Osteocyte (in vitro differentiated cells): ENCODE measurements around the gene GK2. TPM values are rescaled to one million over a fixed set of nuclear protein-coding genes. Genes with fewer than 3 reads are reported as not detected.

Experiments
- DNase-seq: peaks from one replicate; pipeline ENCODE4 v3.0.0; 2021; ENCODE audit warnings: mixed read lengths; ENCODE audit not compliant: unreplicated experiment; ENCODE audit errors: extremely low spot score
- H3K27ac Mint-ChIP-seq: one replicate; pipeline ENCODE4 v1.8.0; 2021; ENCODE audit warnings: mild to moderate bottlenecking, mixed read lengths; ENCODE audit not compliant: unreplicated experiment
- H3K27me3 Mint-ChIP-seq: one replicate; pipeline ENCODE4 v1.8.0; 2021; ENCODE audit warnings: mixed read lengths; ENCODE audit not compliant: unreplicated experiment
- H3K36me3 Mint-ChIP-seq: one replicate; pipeline ENCODE4 v1.8.0; 2021; ENCODE audit warnings: mixed read lengths; ENCODE audit not compliant: unreplicated experiment
- H3K4me1 Mint-ChIP-seq: one replicate; pipeline ENCODE4 v1.8.0; 2021; ENCODE audit warnings: mixed read lengths; ENCODE audit not compliant: unreplicated experiment
- H3K4me3 Mint-ChIP-seq: one replicate; pipeline ENCODE4 v1.8.0; 2021; ENCODE audit warnings: mild to moderate bottlenecking, moderate library complexity, mixed read lengths; ENCODE audit not compliant: unreplicated experiment
- H3K9me3 Mint-ChIP-seq: one replicate; pipeline ENCODE4 v1.8.0; 2021; ENCODE audit warnings: mixed read lengths; ENCODE audit not compliant: unreplicated experiment
- CTCF ChIP-seq: fragments of 200-600 bp; sonication (generic); IDR thresholded peaks from 2 replicates; pipeline ENCODE4 v1.5.0; 2021; ENCODE audit warnings: antibody characterized with exemption, mild to moderate bottlenecking, moderate library complexity
- total RNA-seq: library from RNA; stranded (reverse); gene quantifications from 2 replicates; pipeline ENCODE4 v1.2.1, GENCODE V29; 2021

Gene GK2
- total RNA-seq, 1 donor from 2014 or later, result not detected

DNA sequence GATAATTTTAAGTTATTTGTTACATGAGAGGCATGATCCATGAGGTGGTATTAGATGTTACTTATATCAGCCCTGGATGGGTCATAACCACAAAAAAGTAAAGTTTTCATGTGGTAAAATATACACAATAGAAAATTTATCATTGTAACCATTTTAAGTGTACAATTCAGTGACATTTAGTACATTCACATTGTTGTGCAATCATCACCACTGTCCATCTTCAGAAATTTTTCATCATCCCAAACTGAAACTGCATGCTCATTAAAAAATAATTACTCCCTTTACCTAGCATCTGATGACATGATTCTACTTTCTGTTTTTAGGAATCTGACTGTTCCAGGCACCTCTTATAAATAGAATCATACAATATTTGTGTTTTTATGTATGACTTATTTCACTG, 11.2 kb downstream of the GK2 start:
- Mint-ChIP-seq H3K27ac (no peak overlapping the region), H3K9me3 (no peaks in the 10 kb centered on the region), H3K4me3 (no peak overlapping the region), H3K27me3 (no peaks in the 10 kb centered on the region), H3K4me1 (no peaks in the 10 kb centered on the region), H3K36me3 (no peaks in the 10 kb centered on the region)
- no peak for DNase-seq
- TF ChIP-seq CTCF, result no peak

DNA sequence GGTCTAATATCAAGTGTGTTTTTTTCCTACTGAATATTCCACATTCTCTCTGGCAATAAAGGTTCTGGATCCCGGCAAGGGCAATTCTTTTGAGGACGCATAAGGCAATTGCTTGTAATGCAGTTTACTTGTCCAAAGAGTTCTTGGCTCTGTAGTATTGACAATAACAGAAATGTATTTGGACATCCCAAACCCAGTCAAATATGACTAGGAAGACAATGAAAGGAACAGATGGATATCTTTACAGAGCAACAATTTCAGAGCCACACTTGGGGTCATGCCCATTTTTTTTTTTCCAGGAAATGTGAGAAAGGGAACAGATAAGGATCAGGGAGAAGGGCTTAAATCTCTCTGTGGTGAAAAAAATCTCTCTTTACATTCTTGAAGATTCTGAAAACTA, 12.2 kb downstream of the GK2 start:
- Mint-ChIP-seq H3K27me3 (no peaks in the 10 kb centered on the region), H3K27ac (no peak overlapping the region), H3K36me3 (no peaks in the 10 kb centered on the region), H3K4me3 (no peak overlapping the region), H3K9me3 (no peaks in the 10 kb centered on the region), H3K4me1 (no peaks in the 10 kb centered on the region)
- no peak for DNase-seq
- TF ChIP-seq CTCF, result no peak

DNA sequence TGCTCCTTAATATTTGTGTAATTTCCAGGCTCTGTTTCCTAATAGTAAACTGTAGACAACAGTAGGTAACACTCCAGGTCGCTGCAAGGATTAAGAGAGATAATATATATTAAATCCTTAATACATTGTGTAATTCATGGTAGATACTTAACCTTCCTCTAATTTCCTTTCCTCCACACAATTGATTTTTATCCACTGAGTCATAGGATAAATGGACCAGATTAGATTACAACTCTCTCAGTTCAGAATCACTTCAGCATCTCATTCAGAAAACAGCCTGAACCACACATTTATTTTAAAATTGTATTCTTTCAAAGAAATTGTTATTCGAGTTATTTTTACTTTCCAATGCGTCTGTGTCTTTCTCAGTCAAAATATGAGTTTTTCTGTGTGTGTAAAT, 17.1 kb downstream of the GK2 start:
- H3K27ac Mint-ChIP-seq, result no peak overlapping the region
- H3K36me3 Mint-ChIP-seq, result no peaks in the 10 kb centered on the region
- no peaks in the 10 kb centered on the region for H3K9me3 Mint-ChIP-seq
- no peaks in the 10 kb centered on the region for H3K27me3 Mint-ChIP-seq
- no peaks in the 10 kb centered on the region for H3K4me1 Mint-ChIP-seq
- no peak for DNase-seq
- TF ChIP-seq CTCF, result no peak
- H3K4me3 Mint-ChIP-seq, result no peak overlapping the region

GRCh38 chr4:79385641-79386040, 22.4 kb downstream of the GK2 start:
- Mint-ChIP-seq H3K4me3 (no peak overlapping the region), H3K27ac (no peak overlapping the region), H3K4me1 (no peaks in the 10 kb centered on the region), H3K27me3 (no peaks in the 10 kb centered on the region), H3K9me3 (no peaks in the 10 kb centered on the region), H3K36me3 (no peaks in the 10 kb centered on the region)
- no peak for TF ChIP-seq CTCF
- no peak for DNase-seq

DNA sequence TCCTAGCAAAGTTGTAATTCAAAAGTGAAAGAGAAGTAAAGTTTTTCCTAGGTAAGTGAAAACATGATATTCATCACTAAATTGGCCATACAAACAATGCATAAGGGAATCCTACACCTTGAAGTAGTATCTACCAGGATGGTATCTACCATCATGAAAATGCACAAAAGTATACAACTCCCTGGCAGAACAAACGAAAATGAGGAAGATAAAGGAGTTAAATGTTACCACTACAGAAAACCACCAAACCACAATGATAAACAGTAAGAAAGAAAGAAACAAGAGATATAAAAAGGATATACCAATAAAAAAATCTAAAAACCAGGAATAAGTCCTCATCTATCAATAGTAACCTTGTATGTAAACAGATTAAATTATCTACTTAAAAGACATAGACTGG, 26.9 kb downstream of the GK2 start:
- Mint-ChIP-seq H3K27ac (no peak overlapping the region), H3K4me1 (no peaks in the 10 kb centered on the region), H3K4me3 (no peak overlapping the region), H3K9me3 (no peaks in the 10 kb centered on the region), H3K27me3 (peaks cover 3% of the 10 kb centered on the region), H3K36me3 (no peaks in the 10 kb centered on the region)
- no peak for TF ChIP-seq CTCF
- no peak for DNase-seq
